ENCODE measurements around the gene TNFRSF21.

TNFRSF21 gene

GRCh38 chr6:47302043-47302442, 7.7 kb downstream of the TNFRSF21 start:
- Histone ChIP-seq H3K27ac (ENCODE audit: low read length) (no peak overlapping the region), H3K9me3 (replicated peaks; ENCODE audit: insufficient read depth, low read length) (no peaks in the 10 kb centered on the region), H3K4me2 (ENCODE audit: low read depth, low read length) (no peak overlapping the region), H3K79me2 (ENCODE audit: low read length) (no peaks in the 10 kb centered on the region), H3K4me1 (ENCODE audit: low read length) (no peaks in the 10 kb centered on the region), H2AFZ (ENCODE audit: low read length) (no peak overlapping the region), H4K20me1 (ENCODE audit: insufficient read depth, low read length) (no peaks in the 10 kb centered on the region), H3K4me3 (ENCODE audit: low read length) (no peak overlapping the region), H3F3A (ENCODE audit: insufficient read depth, low read length) (no peaks in the 10 kb centered on the region), H3K36me3 (replicated peaks; ENCODE audit: insufficient read depth, low read length) (no peaks in the 10 kb centered on the region), H3K9me2 (replicated peaks; ENCODE audit: insufficient read depth, low read length) (no peaks in the 10 kb centered on the region), H3K27me3 (replicated peaks; ENCODE audit: insufficient read depth, low read length) (no peaks in the 10 kb centered on the region), H3K9ac (ENCODE audit: low read length) (no peak overlapping the region)
- TF ChIP-seq EZH2phosphoT487 (IDR thresholded peaks at IDR 0.05; ENCODE audit: low read length) (no peak), EZH2 (optimal IDR thresholded peaks at IDR 0.05; ENCODE audit: low read depth, low read length) (no peak)
- TF ChIP-seq, protein P1, sequence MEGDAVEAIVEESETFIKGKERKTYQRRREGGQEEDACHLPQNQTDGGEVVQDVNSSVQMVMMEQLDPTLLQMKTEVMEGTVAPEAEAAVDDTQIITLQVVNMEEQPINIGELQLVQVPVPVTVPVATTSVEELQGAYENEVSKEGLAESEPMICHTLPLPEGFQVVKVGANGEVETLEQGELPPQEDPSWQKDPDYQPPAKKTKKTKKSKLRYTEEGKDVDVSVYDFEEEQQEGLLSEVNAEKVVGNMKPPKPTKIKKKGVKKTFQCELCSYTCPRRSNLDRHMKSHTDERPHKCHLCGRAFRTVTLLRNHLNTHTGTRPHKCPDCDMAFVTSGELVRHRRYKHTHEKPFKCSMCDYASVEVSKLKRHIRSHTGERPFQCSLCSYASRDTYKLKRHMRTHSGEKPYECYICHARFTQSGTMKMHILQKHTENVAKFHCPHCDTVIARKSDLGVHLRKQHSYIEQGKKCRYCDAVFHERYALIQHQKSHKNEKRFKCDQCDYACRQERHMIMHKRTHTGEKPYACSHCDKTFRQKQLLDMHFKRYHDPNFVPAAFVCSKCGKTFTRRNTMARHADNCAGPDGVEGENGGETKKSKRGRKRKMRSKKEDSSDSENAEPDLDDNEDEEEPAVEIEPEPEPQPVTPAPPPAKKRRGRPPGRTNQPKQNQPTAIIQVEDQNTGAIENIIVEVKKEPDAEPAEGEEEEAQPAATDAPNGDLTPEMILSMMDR (IDR thresholded peaks at IDR 0.05; ENCODE audit: low read length): no peak
- DNase-seq: peak; percentile 26

DNA sequence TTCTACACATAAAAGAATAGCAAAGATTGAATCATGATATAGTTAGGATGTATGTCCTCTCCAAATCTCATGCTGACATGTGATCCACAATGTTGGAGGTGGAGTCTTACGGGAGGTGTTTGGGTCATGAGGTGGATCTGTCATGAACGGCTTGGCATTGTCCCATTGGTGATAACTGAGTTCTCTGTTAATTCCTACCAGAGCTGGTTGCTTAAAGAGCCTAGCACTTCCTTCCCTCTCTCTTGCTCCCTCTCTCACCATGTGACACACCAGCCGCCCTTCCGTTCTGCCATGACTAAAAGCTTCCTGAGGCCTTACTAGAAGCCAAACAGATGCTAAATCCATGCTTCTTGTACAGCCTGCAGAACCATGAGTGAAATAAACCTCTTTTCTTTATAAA, 8.3 kb downstream of the TNFRSF21 start:
- H3K4me1 ChIP-seq (ENCODE audit: low read length): no peaks in the 10 kb centered on the region
- no peak overlapping the region for H2AFZ ChIP-seq (ENCODE audit: low read length)
- H3K9me3 ChIP-seq (replicated peaks; ENCODE audit: insufficient read depth, low read length): no peaks in the 10 kb centered on the region
- H3K9ac ChIP-seq (ENCODE audit: low read length): no peak overlapping the region
- no peaks in the 10 kb centered on the region for H3F3A ChIP-seq (ENCODE audit: insufficient read depth, low read length)
- no peaks in the 10 kb centered on the region for H3K27me3 ChIP-seq (replicated peaks; ENCODE audit: insufficient read depth, low read length)
- no peaks in the 10 kb centered on the region for H3K79me2 ChIP-seq (ENCODE audit: low read length)
- H4K20me1 ChIP-seq (ENCODE audit: insufficient read depth, low read length): no peaks in the 10 kb centered on the region
- no peaks in the 10 kb centered on the region for H3K9me2 ChIP-seq (replicated peaks; ENCODE audit: insufficient read depth, low read length)
- TF ChIP-seq EZH2phosphoT487 (IDR thresholded peaks at IDR 0.05; ENCODE audit: low read length): no peak
- TF ChIP-seq, protein P1 (IDR thresholded peaks at IDR 0.05; ENCODE audit: low read length): no peak
- no peak for TF ChIP-seq EZH2 (optimal IDR thresholded peaks at IDR 0.05; ENCODE audit: low read depth, low read length)
- H3K36me3 ChIP-seq (replicated peaks; ENCODE audit: insufficient read depth, low read length): no peaks in the 10 kb centered on the region
- H3K4me2 ChIP-seq (ENCODE audit: low read depth, low read length): no peak overlapping the region
- DNase-seq: no peak
- H3K27ac ChIP-seq (ENCODE audit: low read length): no peak overlapping the region
- H3K4me3 ChIP-seq (ENCODE audit: low read length): no peak overlapping the region

- no peaks in the 10 kb centered on the region for H3K27me3 ChIP-seq (replicated peaks; ENCODE audit: insufficient read depth, low read length)
- TF ChIP-seq, protein P1 (IDR thresholded peaks at IDR 0.05; ENCODE audit: low read length): no peak
- TF ChIP-seq EZH2phosphoT487 (IDR thresholded peaks at IDR 0.05; ENCODE audit: low read length): no peak
- TF ChIP-seq EZH2 (optimal IDR thresholded peaks at IDR 0.05; ENCODE audit: low read depth, low read length): no peak
- no peaks in the 10 kb centered on the region for H3K79me2 ChIP-seq (ENCODE audit: low read length)
- H3K4me3 ChIP-seq (ENCODE audit: low read length): no peak overlapping the region
- H3K9ac ChIP-seq (ENCODE audit: low read length): no peak overlapping the region
- DNase-seq: no peak
- no peaks in the 10 kb centered on the region for H3K9me3 ChIP-seq (replicated peaks; ENCODE audit: insufficient read depth, low read length)
- no peaks in the 10 kb centered on the region for H3K36me3 ChIP-seq (replicated peaks; ENCODE audit: insufficient read depth, low read length)
- no peaks in the 10 kb centered on the region for H3F3A ChIP-seq (ENCODE audit: insufficient read depth, low read length)
- H4K20me1 ChIP-seq (ENCODE audit: insufficient read depth, low read length): no peaks in the 10 kb centered on the region
- no peaks in the 10 kb centered on the region for H3K4me1 ChIP-seq (ENCODE audit: low read length)
- H3K27ac ChIP-seq (ENCODE audit: low read length): no peak overlapping the region
- H3K4me2 ChIP-seq (ENCODE audit: low read depth, low read length): no peak overlapping the region
- no peak overlapping the region for H2AFZ ChIP-seq (ENCODE audit: low read length)
- H3K9me2 ChIP-seq (replicated peaks; ENCODE audit: insufficient read depth, low read length): no peaks in the 10 kb centered on the region
Observed at GRCh38 chr6:47300417-47300816, 9.3 kb downstream of the TNFRSF21 start.
